GM03348 (cell line): ENCODE data around the gene ACBD3.
A peak's percentile ranks its signal among the peaks of the same experiment; 100 is the strongest.
"Not testable (repeated sequence)": the region's sequence is repeated elsewhere in the genome, so short reads cannot be mapped to it uniquely, and the experiment has no call there.

Experiments used
- DNase-seq: peaks from one replicate; pipeline ENCODE4 v3.0.0; 2012; ENCODE audit warnings: low spot score

ACBD3 gene

DNA sequence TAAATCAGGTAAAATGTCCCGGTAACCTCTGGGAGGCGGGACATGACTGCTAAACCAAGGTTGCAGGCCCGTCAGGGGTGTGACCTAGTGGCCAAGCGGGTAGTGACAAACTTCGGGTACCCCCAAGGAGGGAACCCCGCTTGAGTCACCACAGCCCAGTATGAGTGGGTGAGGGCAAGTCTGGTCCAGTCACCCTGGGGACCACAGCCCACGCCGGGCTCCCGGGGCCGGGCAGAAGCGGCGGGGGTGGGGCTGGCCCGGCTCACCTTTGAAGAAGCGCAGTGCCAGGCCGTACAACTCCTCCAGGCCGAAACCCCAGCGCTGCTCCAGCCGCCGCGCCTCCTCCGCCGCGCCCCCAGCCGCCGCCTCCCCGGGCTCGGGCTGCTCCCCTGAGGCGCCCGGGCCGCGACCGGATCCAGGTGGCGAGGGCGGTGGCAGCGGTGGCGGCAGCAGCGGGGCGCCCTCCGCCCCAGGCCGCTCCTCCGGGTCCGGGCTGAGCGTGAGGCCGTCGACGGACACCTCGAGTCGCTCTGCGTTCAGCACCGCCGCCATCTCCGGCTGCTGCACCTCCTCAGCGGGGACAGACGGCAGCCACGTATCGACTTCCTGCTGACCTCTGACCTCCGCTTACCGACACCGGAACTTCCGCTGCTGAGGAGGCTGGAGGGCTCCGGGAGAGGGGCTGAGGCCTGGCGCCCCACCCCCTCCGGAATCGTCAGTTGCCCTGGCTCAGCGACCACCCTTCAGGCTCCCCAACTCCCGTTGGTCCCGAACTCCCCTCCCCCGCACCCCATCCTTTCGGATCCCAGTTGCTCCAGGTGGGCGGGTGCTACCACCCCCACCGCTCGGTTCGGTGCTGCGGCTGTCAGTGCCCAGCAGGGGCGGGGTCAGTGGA lies at the start of gene ACBD3:
TSS of gene ACBD3 (minus strand) at position 618 of the 895 bp plus-strand sequence. CDS start at position 552, 66 bp downstream.
- peak; percentile 95 for DNase-seq

DNA sequence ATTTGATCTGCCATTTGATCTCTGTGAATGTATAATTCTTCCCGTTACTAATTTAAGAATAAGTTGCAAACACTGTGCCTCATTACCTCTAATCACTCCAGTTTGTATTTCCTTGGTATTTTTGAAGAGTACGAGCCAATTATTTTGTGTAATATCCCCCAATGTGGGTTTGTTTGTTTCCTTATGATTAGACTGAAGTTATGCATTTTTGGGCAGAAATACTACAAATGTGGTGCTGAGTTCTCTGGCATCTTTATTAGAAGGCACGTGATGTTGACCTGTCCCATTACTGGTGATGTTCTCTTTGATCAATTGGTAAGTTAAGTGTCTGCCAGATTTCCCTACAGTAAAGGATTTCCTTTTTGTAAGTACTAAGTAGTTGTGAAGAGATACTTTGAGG lies 47.3 kb upstream of the ACBD3 start:
- no peak for DNase-seq

DNA sequence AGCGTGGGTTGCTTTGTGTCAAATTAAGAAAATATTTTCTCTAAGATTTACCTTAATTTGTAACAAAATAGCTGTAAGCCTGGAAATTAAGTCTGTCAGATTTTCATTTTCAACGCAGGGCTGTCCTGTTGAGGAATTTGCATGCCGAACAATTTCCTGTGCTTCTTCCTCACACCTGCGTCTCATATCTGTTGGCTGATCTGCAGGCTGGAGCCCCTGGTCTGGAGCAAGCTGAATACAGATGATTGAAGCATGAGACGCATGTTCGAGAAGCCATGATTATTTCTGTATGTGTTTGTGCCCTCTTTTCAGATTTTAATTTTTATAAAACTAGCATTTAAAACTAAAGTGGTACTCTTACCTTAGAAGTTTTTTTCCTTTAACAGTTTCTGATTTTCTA lies 46.8 kb upstream of the ACBD3 start:
- DNase-seq = no peak

DNA sequence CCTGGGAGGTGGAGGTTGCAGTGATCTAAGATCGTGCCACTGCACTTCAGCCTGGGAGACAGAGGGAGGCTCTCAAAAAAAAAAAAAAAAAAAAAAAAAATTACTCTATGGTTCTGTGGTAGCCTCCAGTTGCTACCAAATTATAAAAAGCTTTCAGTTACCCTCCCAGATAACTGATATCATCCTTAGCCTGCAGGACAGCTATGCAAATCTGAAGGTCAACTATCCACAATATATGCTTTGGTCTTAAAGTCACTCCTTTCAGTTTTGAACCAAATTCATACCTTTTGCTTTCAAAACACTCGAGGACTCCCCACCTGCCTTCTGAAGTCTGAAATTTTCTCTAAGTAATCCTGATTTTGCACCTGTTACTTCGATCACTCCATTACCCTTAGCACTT lies 40.1 kb upstream of the ACBD3 start:
- DNase-seq = no peak

DNA sequence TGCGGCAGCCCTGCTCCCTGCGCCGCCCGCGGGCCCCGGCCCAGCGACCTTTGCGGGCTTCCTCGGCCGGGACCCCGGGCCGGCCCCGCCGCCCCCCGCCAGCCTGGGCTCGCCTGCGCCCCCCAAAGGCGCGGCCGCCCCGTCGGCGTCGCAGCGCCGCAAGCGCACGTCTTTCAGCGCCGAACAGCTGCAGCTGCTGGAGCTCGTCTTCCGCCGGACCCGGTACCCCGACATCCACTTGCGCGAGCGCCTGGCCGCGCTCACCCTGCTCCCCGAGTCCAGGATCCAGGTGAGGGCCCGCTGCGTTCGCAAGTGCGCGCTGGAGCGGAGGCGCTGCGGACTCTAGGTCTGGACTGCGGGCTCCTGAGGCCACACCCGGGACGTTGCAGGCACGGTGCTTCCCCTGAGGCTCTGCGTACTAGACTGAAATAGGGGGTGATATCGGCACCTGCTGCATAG lies 37.3 kb upstream of the ACBD3 start:
- peak; percentile 28 for DNase-seq

DNA sequence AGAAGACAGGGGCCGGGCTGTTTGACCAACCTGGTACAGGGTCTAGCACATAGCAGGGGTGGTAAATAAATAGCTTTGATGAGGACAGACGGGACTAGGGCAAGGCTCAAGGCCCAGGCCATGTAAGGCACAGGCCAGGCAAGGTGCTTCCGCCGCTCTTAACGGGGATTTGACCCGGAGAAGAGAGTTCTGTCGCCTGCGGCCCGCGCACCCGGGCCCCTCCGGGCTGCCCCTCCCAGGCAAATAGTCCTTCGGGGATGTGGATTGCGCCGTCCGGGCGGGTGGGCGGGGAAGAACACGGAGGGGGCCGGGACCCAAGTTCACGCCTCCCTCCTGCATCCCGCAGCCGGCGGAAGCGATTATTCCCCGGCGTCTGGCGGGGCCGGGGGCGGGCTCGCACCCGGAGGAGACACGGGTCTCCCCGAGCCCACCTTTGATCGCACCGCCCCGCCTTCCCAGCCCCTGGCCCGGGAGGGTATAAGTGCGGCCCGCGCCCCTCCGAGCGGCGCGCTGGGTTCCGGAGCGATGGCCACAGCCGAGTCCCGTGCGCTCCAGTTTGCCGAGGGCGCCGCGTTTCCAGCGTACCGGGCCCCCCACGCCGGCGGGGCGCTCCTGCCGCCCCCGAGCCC lies 36.7 kb upstream of the ACBD3 start, which contains the start of gene MIXL1:
TSS of gene MIXL1 (plus strand) at position 508 of the 629 bp plus-strand sequence. CDS start at position 526, 18 bp downstream.
- DNase-seq = peak; percentile 44

DNA sequence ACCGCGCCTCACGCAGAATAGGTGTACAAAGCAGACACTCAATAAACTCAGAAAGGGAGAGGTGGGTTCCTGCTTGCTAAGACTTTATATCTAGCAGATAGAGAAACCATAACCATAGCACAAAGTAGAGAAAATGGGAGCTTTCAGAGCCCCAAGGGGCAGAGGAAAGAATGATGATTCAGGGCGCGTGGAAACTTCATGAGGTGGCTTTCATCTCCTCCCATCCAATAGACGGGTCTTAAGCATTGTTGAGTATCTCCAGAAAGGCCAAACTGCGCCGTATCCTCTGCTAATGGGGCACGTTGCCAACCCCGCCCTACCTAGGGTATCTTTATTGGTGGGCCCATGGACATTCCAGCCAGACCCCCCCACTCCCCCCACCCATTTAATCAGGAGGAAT lies 36.1 kb upstream of the ACBD3 start:
- DNase-seq = no peak

DNA sequence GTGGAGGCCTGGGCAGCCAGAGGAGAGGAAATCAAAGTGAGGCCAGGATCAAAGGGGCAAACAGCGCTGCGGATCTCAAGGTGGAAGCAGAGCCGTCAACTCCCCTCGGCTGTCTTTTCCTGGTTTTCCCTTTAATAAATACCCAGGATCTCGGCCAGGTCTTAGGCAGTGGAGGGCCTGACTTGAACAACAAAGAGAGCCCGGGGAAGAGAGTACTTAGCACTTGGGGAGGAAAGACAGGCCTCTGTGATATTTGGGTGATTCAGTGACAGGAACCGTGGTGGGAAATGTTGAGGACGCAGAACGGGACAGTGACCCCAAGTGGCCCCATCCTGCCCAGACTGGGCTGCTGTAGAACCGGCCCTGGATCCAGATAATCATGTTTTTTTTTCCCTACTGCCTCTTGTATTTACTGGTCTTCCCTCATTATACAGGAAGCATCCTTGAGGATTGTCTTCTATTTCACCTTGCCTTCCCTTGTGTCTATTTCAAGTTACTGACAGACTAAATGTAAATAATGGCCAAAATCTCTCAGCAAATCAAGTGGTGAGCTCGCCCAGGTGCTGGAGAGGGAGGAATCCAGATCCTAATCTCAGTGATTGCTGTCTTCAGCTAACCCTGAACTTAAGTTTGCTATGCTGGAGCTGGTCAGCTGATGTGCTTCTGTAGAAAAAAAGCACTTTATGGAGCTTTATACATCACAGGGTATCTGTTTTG lies 34.1 kb upstream of the ACBD3 start:
- DNase-seq = no peak

DNA sequence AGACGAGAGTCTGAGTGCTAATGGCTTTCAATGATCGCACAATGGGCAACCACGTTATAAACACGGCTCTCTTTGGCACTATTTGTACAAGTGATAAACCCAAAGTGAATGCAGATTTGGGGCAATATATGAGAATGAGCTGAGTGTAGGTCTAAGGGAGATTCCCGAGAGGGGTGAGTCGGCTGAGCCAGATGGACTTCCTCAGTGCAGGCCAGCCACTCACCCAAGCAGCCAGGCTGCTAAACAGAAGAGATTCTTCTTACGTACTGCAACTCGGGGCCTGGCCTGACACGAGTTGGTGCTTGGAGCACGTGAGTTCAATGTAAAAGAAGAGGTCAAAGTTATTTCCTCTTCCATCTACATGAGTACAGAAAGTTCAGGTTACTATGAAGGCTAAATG lies 30.7 kb upstream of the ACBD3 start:
- DNase-seq = no peak

DNA sequence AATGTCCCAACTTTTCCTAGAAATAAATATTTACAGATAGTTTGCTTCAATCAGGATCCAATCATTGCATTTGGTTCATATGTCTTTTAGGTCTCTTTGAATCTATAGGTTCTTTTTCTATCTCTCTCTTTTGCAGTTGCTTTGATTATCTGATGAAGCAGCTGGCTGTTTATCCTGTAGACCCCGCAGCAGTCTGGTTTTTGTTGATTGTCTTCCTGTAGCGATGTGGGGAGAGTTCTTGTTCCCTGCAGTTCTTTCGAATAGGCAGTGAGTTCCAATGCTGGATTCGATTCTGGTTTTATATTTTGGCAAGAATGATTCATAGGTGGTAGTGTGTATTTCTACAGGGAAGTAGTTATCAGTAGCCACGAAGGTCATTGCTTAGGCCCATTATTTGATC lies 29.5 kb upstream of the ACBD3 start:
- DNase-seq = no peak

DNA sequence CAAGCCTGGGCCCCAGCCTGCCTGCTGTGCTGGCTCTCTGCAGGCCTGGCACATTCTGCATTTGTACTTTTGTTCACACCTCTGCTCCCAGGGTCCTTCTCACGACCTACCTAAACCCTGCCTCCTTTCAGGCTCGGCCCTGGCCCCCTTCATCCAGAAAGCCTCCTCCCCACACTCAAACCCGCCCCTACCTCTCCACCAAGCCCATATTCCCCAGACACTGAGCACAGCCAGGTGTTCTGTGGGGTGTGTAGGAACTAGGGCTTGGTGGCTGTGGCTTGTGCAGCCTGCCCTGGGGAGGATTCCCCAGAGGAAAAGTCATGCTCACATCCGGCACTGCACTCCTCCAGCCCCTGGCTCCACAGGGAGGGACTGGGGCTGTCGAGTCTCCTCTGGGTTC lies 28.7 kb upstream of the ACBD3 start:
- no peak for DNase-seq

DNA sequence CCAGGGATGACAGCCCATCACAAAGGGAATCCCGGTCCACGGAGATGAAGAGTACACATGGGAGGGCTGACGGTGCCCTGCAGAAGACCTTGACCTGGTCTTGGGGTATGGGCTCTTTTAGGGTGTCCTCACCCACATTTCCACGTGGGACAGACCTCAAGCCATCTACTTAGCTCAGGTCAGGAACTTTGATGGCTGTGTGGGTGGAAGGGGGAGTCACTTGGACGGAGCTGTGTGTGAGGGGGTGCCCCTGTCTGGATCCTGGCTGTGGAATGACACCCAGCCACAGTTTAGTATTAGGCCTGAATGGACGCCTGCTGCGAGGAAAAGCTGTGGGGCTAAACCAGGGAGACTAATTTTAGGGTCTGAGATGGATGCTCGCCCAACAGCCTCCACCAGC lies 26.0 kb upstream of the ACBD3 start:
- DNase-seq = no peak

DNA sequence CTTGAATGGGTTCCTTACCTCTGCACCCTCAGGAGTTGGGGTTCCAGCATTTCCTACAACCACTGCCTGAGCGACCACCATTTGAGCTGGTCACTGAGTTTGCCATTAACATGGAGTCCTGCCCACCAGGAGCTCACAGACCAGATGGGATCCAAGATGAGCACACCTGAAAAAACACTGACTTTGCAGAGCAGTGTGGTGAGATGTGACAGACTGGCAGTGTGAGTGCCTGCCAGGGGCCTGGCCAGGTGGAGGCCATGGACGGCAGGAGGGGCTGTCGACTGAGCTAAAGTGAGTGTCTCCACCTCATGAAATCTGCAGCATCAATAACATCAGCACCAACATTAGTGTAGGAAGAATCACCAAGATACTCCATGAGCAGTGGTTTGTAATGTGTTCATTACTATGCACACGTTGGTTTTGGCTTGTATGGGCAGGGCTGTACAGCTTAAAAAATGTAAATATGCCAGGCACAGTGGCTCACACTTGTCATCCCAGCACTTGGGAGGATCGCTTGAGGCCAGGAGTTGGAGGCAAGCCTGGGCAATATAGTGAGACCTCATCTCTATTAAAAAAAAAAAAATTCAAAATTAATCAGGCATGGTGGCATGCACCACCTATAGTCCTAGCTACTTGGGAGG lies 24.8 kb upstream of the ACBD3 start:
- DNase-seq = no peak

DNA sequence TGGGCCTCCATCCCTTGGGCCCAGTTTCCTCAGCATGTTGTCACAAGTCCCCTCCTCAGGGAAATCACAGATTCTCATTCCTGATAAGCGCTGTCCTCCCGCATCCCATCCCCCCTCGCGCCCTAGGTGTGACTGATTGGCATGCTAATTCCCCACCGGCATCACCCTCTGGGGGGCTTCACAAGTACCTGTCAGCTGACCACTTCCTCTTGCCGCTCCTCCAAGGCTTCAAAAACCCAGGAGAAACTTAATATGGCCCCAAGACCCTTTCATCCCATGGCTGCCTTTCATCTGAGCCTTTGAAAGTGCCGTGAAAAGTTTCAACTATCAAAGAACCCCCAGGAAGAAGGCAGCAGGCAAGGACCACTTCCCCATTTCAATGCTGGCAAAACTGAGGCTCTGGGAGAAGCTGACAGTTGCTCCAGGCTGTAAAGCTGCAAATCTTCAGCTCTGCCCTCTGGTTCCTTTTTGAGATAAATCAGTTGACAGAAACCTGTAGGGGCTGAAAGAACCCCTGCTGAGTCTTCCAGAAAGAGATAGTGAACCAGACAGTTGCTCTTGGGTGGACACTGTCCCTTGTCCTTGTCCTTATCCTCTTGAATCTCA lies 24.1 kb upstream of the ACBD3 start:
- no peak for DNase-seq

DNA sequence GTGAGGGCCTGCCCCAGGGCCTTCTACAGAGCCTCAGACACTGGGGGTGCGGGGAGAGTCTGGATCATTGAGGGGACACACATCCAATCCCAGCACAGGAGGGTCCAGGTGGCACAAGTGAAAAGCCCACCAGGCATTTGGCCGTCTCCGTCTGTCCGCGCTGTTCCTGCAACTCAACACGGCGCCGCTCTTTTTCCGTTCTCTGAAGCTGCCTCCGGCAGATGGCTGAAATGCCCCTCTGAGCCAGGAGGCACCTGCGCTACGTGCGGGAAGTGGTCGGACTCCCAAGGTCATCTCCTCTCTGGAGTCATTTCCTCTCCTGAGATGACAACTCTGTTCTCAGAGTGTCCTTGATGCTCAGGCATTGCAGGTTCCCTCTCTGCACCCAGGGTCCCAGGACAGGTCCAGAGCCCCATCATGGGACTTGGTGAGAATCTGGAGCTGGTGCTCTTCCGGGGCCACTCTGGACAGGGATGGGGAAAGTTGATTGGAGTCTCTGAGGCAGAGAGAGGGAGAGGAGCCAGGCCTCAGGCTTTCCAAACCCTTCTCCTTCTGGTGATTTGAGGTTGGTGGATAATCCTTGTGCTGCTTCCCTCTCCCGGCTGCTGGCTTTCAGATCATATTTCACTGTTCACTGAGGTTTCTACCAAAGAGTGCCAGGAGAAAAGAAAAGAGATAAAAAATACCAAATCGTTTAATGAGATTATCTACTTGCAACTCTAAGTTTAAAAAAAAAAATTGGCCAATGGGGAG lies 22.9 kb upstream of the ACBD3 start:
- DNase-seq = no peak

DNA sequence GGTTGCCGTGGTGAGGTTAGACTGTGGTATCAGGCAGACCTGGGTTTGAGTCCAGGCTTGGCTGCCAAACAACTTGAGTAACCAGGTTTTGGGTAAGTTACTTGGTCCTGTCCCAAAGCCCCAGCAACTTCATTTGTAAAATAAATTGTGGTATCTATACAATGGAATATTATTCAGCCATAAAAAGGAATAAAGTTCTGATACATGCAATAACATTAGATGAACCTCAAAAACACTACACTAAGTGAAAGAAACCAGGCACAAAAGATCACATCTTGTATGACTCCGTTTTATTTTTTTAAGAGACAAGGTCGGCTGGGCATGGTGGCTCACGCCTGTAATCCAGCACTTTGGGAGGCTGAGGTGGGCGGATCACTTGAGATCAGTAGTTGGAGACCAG lies 20.5 kb upstream of the ACBD3 start:
- no peak for DNase-seq

DNA sequence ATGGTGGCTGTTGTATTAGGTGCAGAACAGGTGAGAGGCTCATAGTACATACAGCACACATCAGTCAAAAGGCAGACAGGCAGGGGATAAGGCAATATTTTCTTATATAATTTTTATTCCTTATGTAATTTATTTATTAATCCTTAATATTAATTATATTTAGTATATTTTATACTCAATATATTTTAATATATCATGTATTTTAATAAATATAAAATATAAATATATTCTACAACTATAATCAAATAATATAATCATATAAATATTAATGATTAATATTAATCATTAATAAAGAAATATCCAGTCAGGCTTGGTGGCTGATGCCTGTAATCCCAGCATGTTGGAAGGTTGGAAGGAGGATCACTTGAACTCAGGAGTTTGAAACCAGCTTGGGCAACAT lies 17.7 kb upstream of the ACBD3 start:
- no peak for DNase-seq

DNA sequence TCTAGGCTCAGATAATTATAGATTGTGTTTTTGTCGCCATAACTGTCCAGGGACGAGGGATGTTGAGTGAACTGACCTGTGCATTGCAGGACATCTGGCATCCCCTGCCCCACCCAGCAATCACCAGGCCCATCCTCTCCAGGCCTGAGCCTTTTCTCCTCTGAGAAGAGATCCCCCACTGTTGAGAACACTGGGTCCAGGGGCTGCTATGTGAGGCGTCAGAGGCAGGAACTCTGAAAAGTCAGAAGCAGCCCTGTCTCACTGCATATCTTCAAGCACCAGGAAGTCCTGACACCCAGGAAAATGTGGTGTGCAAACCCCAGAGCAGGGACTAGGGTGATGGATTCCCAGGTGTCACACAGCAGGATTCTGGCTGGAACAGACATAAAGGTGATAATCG lies 17.1 kb upstream of the ACBD3 start:
- no peak for DNase-seq

DNA sequence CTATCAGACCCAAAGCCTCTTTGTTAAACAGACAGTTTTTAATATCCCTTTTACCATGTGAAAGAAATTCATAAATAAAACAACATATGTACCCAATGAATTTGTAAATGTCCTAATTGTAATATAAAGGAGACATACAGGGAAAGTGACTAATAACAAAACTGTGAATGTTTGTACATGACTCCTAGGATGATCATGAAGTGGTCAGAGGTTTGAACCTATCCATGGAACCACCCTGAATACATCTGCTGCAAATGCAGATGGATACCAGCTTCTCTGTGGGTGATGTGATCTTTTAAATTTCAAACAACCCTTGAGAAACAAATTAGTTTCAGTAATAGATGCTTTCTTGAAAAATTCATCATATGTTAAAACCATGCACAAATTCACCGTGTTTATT lies 16.7 kb upstream of the ACBD3 start:
- DNase-seq = no peak

DNA sequence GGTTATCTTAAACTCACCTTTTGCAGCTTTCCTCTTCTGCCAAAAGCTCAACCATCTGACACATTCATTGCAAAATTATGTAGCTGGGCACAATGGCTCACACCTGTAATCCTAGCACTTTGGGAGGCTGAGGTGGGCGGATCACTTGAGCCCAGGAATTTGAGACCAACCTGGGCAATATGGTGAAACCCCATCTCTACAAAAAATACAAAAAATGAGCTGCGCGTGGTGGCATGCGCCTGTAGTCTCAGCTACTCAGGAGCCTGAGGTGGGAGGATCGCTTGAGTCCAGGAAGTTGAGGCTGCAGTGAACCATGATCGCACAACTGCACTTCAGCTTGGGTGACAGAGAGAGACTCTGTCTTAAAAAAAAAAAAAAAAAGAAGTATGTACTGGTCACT lies 16.1 kb upstream of the ACBD3 start:
- DNase-seq = not testable (repeated sequence)

DNA sequence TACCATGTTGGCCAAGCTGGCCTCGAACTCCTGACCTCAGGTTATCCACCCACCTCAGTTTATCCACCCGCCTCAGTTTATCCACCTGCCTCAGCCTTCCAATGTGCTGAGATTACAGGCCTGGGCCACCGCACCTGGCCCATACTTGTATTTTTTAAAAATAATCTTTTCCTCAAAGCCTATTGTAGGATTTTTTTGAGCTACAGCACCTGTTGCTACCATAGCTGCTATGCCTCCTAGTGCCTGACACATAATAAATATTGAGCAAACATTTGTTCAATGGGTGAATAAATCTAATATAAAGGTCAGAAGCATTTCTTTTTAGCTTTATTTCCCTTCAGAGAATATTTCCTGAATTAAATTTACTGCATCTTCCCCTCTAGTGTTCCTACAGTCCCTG lies 15.7 kb upstream of the ACBD3 start:
- no peak for DNase-seq
